Measurements from ENCODE around the gene CAMK4. TPM values are rescaled to one million over a fixed set of nuclear protein-coding genes. Genes with fewer than 3 reads are reported as not detected.

The CAMK4 gene
- total RNA-seq, 1 experiment from 2014 or later: 6.3 TPM

DNA sequence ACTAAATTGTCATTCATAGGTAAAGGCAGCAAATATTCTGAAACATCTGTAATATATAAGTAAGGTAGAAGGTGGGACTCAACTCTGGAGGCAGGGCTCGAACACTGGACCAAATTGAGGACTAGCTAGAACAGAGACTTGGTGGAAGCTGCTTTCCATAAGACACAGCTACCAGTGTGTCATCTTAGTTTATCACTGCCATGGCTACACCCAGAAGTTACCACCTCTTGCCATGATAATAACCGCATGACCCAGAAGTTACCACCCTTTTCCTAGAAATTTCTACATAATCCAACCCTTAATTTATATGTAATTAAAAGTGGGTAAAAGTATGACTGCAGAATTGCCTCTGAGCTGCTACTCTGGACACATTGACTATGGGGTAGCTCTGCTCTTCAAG, 188.4 kb downstream of the CAMK4 start:
- Histone ChIP-seq H2AFZ (ENCODE audit: low read length) (no peak overlapping the region), H4K5ac (ENCODE audit: insufficient read length, low read depth, low read length) (no peak overlapping the region), H3K23me2 (ENCODE audit: insufficient read length, low read depth, low read length, poor library complexity, severe bottlenecking) (no peaks in the 10 kb centered on the region), H3K18ac (ENCODE audit: insufficient read length, low read depth, low read length) (no peak overlapping the region), H3K9ac (ENCODE audit: extremely low read depth, insufficient read length, low read length) (no peak overlapping the region), H2BK20ac (ENCODE audit: low read depth, low read length, poor library complexity, severe bottlenecking) (no peak overlapping the region), H3K79me2 (ENCODE audit: insufficient read depth, low read length) (no peaks in the 10 kb centered on the region), H3K27me3 (ENCODE audit: insufficient read depth, low read length) (no peaks in the 10 kb centered on the region), H4K8ac (replicated peaks; ENCODE audit: insufficient read length, low read depth, low read length) (no peak overlapping the region), H3T11ph (ENCODE audit: low read length) (no peak overlapping the region), H3K4me2 (ENCODE audit: insufficient read depth, insufficient read length, low read length) (no peak overlapping the region), H3K14ac (ENCODE audit: insufficient read depth, low read length) (no peak overlapping the region), H2BK5ac (ENCODE audit: insufficient read length, low read length) (no peak overlapping the region), H2BK15ac (ENCODE audit: low read depth, low read length) (no peak overlapping the region), H2BK12ac (ENCODE audit: insufficient read length, low read depth, low read length) (no peak overlapping the region), H4K20me1 (ENCODE audit: control insufficient read depth, insufficient read depth, insufficient read length) (no peaks in the 10 kb centered on the region), H3K79me1 (ENCODE audit: insufficient read depth, low read depth, low read length, poor library complexity, severe bottlenecking) (no peaks in the 10 kb centered on the region), H2AK5ac (ENCODE audit: insufficient read length, low read length) (no peak overlapping the region), H3K4ac (ENCODE audit: low read depth, low read length) (no peak overlapping the region), H3K9me3 (ENCODE audit: control insufficient read depth, low read depth, low read length) (peaks cover 6% of the 10 kb centered on the region), H3K27ac (ENCODE audit: insufficient read length, low read depth, low read length) (no peak overlapping the region), H3K4me1 (ENCODE audit: insufficient read depth, low read length) (no peaks in the 10 kb centered on the region), H4K91ac (ENCODE audit: insufficient read length, low read depth, low read length) (no peak overlapping the region), H3K23ac (ENCODE audit: insufficient read length, low read depth, low read length) (no peak overlapping the region), H2BK120ac (ENCODE audit: low read depth, low read length, poor library complexity, severe bottlenecking) (no peak overlapping the region), H3K56ac (ENCODE audit: insufficient read length, low read depth, low read length) (no peak overlapping the region)
- no CpG with 5 or more reads among the region's 2 CpGs for WGBS (ENCODE audit: extremely low coverage, insufficient read length, low lambda C conversion rate)
- Mint-ChIP-seq H3K4me3 (no peak overlapping the region), H3K27ac (no peak overlapping the region), H3K9me3 (peaks cover 16 to 18% of the 10 kb centered on the region in 2 experiments), H3K4me1 (no peaks in the 10 kb centered on the region), H3K36me3 (ENCODE audit: insufficient read depth in 1 of 3, low read depth in 3 of 3) (peaks cover 12 to 21% (median 17%) of the 10 kb centered on the region in 3 experiments), H3K27me3 (ENCODE audit: low read depth) (no peaks in the 10 kb centered on the region)
- no peak for DNase-seq
- TF ChIP-seq, protein P1, sequence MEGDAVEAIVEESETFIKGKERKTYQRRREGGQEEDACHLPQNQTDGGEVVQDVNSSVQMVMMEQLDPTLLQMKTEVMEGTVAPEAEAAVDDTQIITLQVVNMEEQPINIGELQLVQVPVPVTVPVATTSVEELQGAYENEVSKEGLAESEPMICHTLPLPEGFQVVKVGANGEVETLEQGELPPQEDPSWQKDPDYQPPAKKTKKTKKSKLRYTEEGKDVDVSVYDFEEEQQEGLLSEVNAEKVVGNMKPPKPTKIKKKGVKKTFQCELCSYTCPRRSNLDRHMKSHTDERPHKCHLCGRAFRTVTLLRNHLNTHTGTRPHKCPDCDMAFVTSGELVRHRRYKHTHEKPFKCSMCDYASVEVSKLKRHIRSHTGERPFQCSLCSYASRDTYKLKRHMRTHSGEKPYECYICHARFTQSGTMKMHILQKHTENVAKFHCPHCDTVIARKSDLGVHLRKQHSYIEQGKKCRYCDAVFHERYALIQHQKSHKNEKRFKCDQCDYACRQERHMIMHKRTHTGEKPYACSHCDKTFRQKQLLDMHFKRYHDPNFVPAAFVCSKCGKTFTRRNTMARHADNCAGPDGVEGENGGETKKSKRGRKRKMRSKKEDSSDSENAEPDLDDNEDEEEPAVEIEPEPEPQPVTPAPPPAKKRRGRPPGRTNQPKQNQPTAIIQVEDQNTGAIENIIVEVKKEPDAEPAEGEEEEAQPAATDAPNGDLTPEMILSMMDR (conservative IDR thresholded peaks at IDR 0.05): no peak
